PC-9 (cell line): ENCODE data around the gene PIK3C2G. TPM values are rescaled to one million over a fixed set of nuclear protein-coding genes. Genes with fewer than 3 reads are reported as not detected.

Experiments used
- BruUV-seq: library from RNA; stranded (reverse); fragments of 400-500 nt; replicated peaks from 2 replicates; lab custom pipeline; 2021; lab: Mats Ljungman, UMichigan
- CTCF ChIA-PET: fragments of 300-600 bp; sonication (Branson Sonifier 250); formaldehyde crosslinking; loops from one replicate; lab custom pipeline; 2022; ENCODE audit warnings: antibody characterized with exemption; lab: Charles Lee
- POLR2A ChIA-PET: fragments of 300-600 bp; sonication (Branson Sonifier 250); formaldehyde crosslinking; loops from one replicate; lab custom pipeline; 2022; ENCODE audit warnings: antibody characterized with exemption; ENCODE audit not compliant: unreplicated experiment; lab: Charles Lee
- DNase-seq, 2 experiments: peaks; one replicate each; pipeline versions ENCODE4 v3.0.0 to v3.0.0-alpha.2; 2015 to 2022; ENCODE audit warnings: mixed read lengths in 1 of 2
- H2AFZ ChIP-seq: fragments of 200-600 bp; sonication (generic); 2 replicates; pipeline ENCODE4 v1.8.1; 2017; ENCODE audit warnings: antibody characterized with exemption
- H3F3A ChIP-seq: fragments of 200-600 bp; sonication (generic); 2 replicates; pipeline ENCODE4 v1.8.1; 2017; ENCODE audit warnings: antibody characterized with exemption, mild to moderate bottlenecking, low read depth; ENCODE audit not compliant: insufficient read depth
- H3K27ac ChIP-seq: fragments of 200-600 bp; sonication (generic); 2 replicates; pipeline ENCODE4 v1.6.1; 2016; ENCODE audit warnings: mixed run types
- H3K27me3 ChIP-seq: fragments of 200-600 bp; sonication (generic); 2 replicates; pipeline ENCODE4 v1.6.1; 2016; ENCODE audit warnings: low read depth, mixed run types; ENCODE audit not compliant: insufficient read depth
- H3K36me3 ChIP-seq: fragments of 200-600 bp; sonication (generic); 2 replicates; pipeline ENCODE4 v1.6.1; 2016; ENCODE audit warnings: low read depth, mixed run types
- H3K4me1 ChIP-seq: fragments of 200-600 bp; sonication (generic); replicated peaks from 2 replicates; pipeline ENCODE4 v1.6.1; 2016; ENCODE audit warnings: mixed run types; ENCODE audit not compliant: insufficient read depth
- H3K4me2 ChIP-seq: fragments of 200-600 bp; sonication (generic); 2 replicates; pipeline ENCODE4 v1.6.1; 2017; ENCODE audit warnings: mixed run types
- H3K4me3 ChIP-seq: fragments of 200-600 bp; sonication (generic); 2 replicates; pipeline ENCODE4 v1.6.1; 2016; ENCODE audit warnings: mixed run types
- H3K79me2 ChIP-seq: fragments of 200-600 bp; sonication (generic); 2 replicates; pipeline ENCODE4 v1.6.1; 2017; ENCODE audit warnings: low read depth, mixed run types
- H3K9me2 ChIP-seq: fragments of 200-600 bp; sonication (generic); 2 replicates; pipeline ENCODE4 v1.8.1; 2017; ENCODE audit warnings: mild to moderate bottlenecking; ENCODE audit not compliant: insufficient read depth
- H3K9me3 ChIP-seq: fragments of 200-600 bp; sonication (generic); 2 replicates; pipeline ENCODE4 v1.8.1; 2016; ENCODE audit warnings: low read depth; ENCODE audit not compliant: insufficient read depth
- H4K20me1 ChIP-seq: fragments of 200-600 bp; sonication (generic); 2 replicates; pipeline ENCODE4 v1.8.1; 2017; ENCODE audit not compliant: insufficient read depth
- CTCF ChIP-seq: fragments of 200-600 bp; sonication (generic); conservative IDR thresholded peaks from 2 replicates; pipeline ENCODE4 v1.6.1; 2017; ENCODE audit warnings: mixed run types, antibody characterized with exemption, mild to moderate bottlenecking, moderate library complexity
- EZH2 ChIP-seq: fragments of 200-600 bp; sonication (generic); IDR thresholded peaks from 2 replicates; pipeline ENCODE4 v1.8.0; 2017; ENCODE audit warnings: antibody characterized with exemption, low read depth
- intact Hi-C: fragments of 100-400 bp; cut with micrococcal nuclease; formaldehyde crosslinking; loops from one replicate; pipeline ENCODE4 v1.10.0; 2022; ENCODE audit not compliant: unreplicated experiment
- total RNA-seq: library from RNA; stranded (reverse); gene quantifications from 2 replicates; pipeline ENCODE4 v1.2.3, GENCODE V29; 2021

PIK3C2G gene
- total RNA-seq, 1 experiment from 2014 or later = 1.4 TPM

GRCh38 chr12:18549598-18549997 lies 288.3 kb downstream of the PIK3C2G start:
- Histone ChIP-seq H3K4me3 (no peak overlapping the region), H3K79me2 (no peaks in the 10 kb centered on the region), H3F3A (no peaks in the 10 kb centered on the region), H3K4me2 (no peak overlapping the region), H3K9me3 (no peaks in the 10 kb centered on the region; the same call in 1 of the 2 replicates), H3K9me2 (no peaks in the 10 kb centered on the region), H3K27me3 (no peaks in the 10 kb centered on the region), H2AFZ (no peak overlapping the region), H3K27ac (no peak overlapping the region), H4K20me1 (no peaks in the 10 kb centered on the region), H3K4me1 (peaks cover 11% of the 10 kb centered on the region), H3K36me3 (no peaks in the 10 kb centered on the region)
- no peak for TF ChIP-seq CTCF
- TF ChIP-seq EZH2 = no peak
- intact Hi-C loops = loop anchor here (5.0 kb wide), 1 partner anchor 297 kb away; no protein-coding TSS in a partner anchor
- POLR2A ChIA-PET = no interaction called here
- CTCF ChIA-PET = no interaction called here
- no peak for DNase-seq
- no TSS peak for BruUV-seq

DNA sequence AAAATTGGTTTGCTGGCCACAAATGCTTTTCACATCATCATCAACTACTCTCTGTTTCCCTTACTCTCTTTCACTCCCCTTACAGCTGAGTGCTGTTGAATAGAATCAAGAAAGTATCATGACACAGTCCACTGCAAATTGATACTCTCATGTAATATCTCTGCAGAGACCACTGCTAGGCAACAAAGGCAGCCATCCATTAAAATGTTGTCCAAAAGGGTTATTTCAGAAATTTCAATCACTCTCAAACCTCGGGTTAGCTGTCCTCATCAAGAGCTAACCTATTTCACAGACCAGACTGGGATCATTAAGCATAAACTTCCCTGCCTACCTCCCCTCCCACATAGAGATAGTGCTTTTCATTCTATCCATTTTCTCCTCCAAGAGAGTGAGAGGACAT lies 289.8 kb downstream of the PIK3C2G start:
- Histone ChIP-seq H3K79me2 (no peaks in the 10 kb centered on the region), H4K20me1 (no peaks in the 10 kb centered on the region), H3K4me1 (peaks cover 10% of the 10 kb centered on the region), H2AFZ (no peak overlapping the region), H3K9me2 (no peaks in the 10 kb centered on the region), H3K4me3 (no peak overlapping the region), H3K36me3 (no peaks in the 10 kb centered on the region), H3F3A (no peaks in the 10 kb centered on the region), H3K27ac (no peak overlapping the region), H3K4me2 (no peak overlapping the region), H3K27me3 (no peaks in the 10 kb centered on the region), H3K9me3 (no peaks in the 10 kb centered on the region; the same call in 1 of the 2 replicates)
- DNase-seq = no peak
- intact Hi-C loops = no loop called here
- ChIA-PET CTCF (no interaction called here), POLR2A (no interaction called here)
- TF ChIP-seq EZH2 = no peak
- TF ChIP-seq CTCF = no peak
- no TSS peak for BruUV-seq

DNA sequence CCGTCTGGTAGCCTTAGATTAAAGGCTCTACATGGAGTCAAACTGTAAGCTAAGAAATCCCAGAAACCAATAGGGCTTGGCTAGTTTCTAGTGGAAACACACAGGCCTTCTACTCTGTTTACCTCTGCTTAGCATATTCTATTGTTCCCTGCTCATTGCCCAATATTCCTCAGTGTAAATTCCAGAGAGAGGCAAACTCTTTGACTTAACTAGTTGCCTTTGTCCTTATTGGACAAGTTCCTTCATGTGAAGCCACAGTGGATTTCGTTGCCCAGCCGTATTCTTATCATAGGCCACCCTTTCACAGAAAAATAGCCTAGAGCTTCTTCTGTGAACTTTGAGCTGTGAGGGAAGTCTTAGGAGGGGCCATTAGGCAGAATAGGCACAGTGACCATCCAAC lies 290.4 kb downstream of the PIK3C2G start:
- Histone ChIP-seq H2AFZ (no peak overlapping the region), H3F3A (no peaks in the 10 kb centered on the region), H3K4me2 (no peak overlapping the region), H3K79me2 (no peaks in the 10 kb centered on the region), H3K36me3 (no peaks in the 10 kb centered on the region), H3K4me1 (peaks cover 4% of the 10 kb centered on the region; the same call in 1 of the 2 replicates), H4K20me1 (no peaks in the 10 kb centered on the region), H3K9me3 (no peaks in the 10 kb centered on the region), H3K4me3 (no peak overlapping the region), H3K27ac (no peak overlapping the region), H3K27me3 (no peaks in the 10 kb centered on the region), H3K9me2 (no peaks in the 10 kb centered on the region)
- BruUV-seq = no TSS peak
- TF ChIP-seq CTCF (no peak), EZH2 (no peak)
- intact Hi-C loops = no loop called here
- ChIA-PET POLR2A (no interaction called here), CTCF (no interaction called here)
- no peak for DNase-seq
